Keratinocyte (primary cell): ENCODE results near the gene TOX2. TPM values are rescaled to one million over a fixed set of nuclear protein-coding genes. Genes with fewer than 3 reads are reported as not detected.
A peak's percentile ranks its signal among the peaks of the same experiment; 100 is the strongest.

Experiments
- DNase-seq: peaks from one replicate; pipeline ENCODE4 v3.0.0-alpha.2; 2011; ENCODE audit warnings: low read depth, missing footprints, low spot score
- FAIRE-seq: peaks from 2 replicates; lab custom pipeline; 2011; peaks lifted over from hg19 to GRCh38; lab: Jason Lieb, UNC
- H2AFZ ChIP-seq: 2 replicates; pipeline ENCODE4 v1.6.0; 2012; ENCODE audit warnings: low read length, control low read depth, inconsistent platforms; ENCODE audit not compliant: control insufficient read depth
- H3K27ac ChIP-seq: 2 replicates; pipeline ENCODE4 v1.5.1; 2011; ENCODE audit warnings: low read length; ENCODE audit not compliant: control insufficient read depth, insufficient read depth
- H3K27me3 ChIP-seq: 3 replicates; pipeline ENCODE4 v1.6.0; 2011; ENCODE audit warnings: low read length; ENCODE audit not compliant: control insufficient read depth, insufficient read depth; ENCODE audit errors: extremely low read depth
- H3K36me3 ChIP-seq, 2 experiments: 2 replicates in 1 of 2; 3 replicates in 1 of 2; pipeline ENCODE4 v1.5.1; 2011; ENCODE audit warnings: low read length in 2 of 2, mild to moderate bottlenecking in 1 of 2; ENCODE audit not compliant: control insufficient read depth in 2 of 2, insufficient read depth in 2 of 2; ENCODE audit errors: extremely low read depth in 1 of 2
- H3K4me1 ChIP-seq: 3 replicates; pipeline ENCODE4 v1.5.1; 2011; ENCODE audit warnings: low read length; ENCODE audit not compliant: control insufficient read depth, insufficient read depth; ENCODE audit errors: extremely low read depth
- H3K4me2 ChIP-seq: 3 replicates; pipeline ENCODE4 v1.6.0; 2011; ENCODE audit warnings: low read depth, low read length; ENCODE audit not compliant: control insufficient read depth, insufficient read depth; ENCODE audit errors: extremely low read depth
- H3K4me3 ChIP-seq, 3 experiments: fragments of 200-600 bp in 1 of 3; sonication (generic) in 1 of 3; 2 replicates in 2 of 3; 3 replicates in 1 of 3; pipeline ENCODE4 v1.5.1; 2011 to 2016; ENCODE audit warnings: low read length in 3 of 3, mild to moderate bottlenecking in 3 of 3, control low read depth in 2 of 3, inconsistent platforms in 1 of 3, low read depth in 1 of 3, mixed read lengths in 1 of 3, mixed run types in 1 of 3, moderate library complexity in 1 of 3; ENCODE audit not compliant: control insufficient read depth in 2 of 3, insufficient read depth in 2 of 3; ENCODE audit errors: extremely low read depth in 1 of 3
- H3K79me2 ChIP-seq: 2 replicates; pipeline ENCODE4 v1.6.0; 2012; ENCODE audit warnings: low read length; ENCODE audit not compliant: control insufficient read depth, insufficient read depth
- H3K9ac ChIP-seq: 3 replicates; pipeline ENCODE4 v1.6.0; 2011; ENCODE audit warnings: low read length; ENCODE audit not compliant: control insufficient read depth, insufficient read depth; ENCODE audit errors: extremely low read depth
- H3K9me1 ChIP-seq: 3 replicates; pipeline ENCODE4 v1.6.0; 2011; ENCODE audit warnings: low read length; ENCODE audit not compliant: control insufficient read depth, insufficient read depth; ENCODE audit errors: extremely low read depth
- H3K9me3 ChIP-seq: 2 replicates; pipeline ENCODE4 v1.5.1; 2012; ENCODE audit warnings: low read depth, low read length; ENCODE audit not compliant: control insufficient read depth
- H4K20me1 ChIP-seq: 3 replicates; pipeline ENCODE4 v1.6.0; 2011; ENCODE audit warnings: low read length; ENCODE audit not compliant: control insufficient read depth, insufficient read depth; ENCODE audit errors: extremely low read depth
- CTCF ChIP-seq, 3 experiments: IDR thresholded peaks in 1 of 3; conservative IDR thresholded peaks in 1 of 3; optimal IDR thresholded peaks in 1 of 3; 2 replicates in 2 of 3; 3 replicates in 1 of 3; pipeline versions ENCODE3 to v1.5.1; 2011; ENCODE audit warnings: low read length in 3 of 3, mild to moderate bottlenecking in 3 of 3, moderate library complexity in 2 of 3, control low read depth in 1 of 3, inconsistent platforms in 1 of 3; ENCODE audit not compliant: insufficient read depth in 2 of 3; ENCODE audit errors: extremely low read depth in 1 of 3
- EZH2 ChIP-seq: IDR thresholded peaks from one replicate; pipeline ENCODE4 v1.6.1; 2012; ENCODE audit warnings: inconsistent platforms, mild to moderate bottlenecking, low read length, moderate library complexity
- dilution Hi-C: fragments of 300-500 bp; cut with MboI; formaldehyde crosslinking; loops from one replicate; pipeline ENCODE4 v1.7.0; 2020; ENCODE audit warnings: low sequenced_read_pairs; ENCODE audit not compliant: extremely low pct_ligation_motif_present
- polyA plus RNA-seq, 5 experiments: library from polyadenylated mRNA; depleted of rRNA in 3 of 5; stranded (reverse) in 3 of 5; stranded (forward) in 1 of 5; unstranded in 1 of 5; fragments of >200 nt; gene quantifications; 1 replicate in 1 of 5; 2 replicates in 3 of 5; 3 replicates in 1 of 5; pipeline versions ENCODE4 v1.2.1 to v1.2.3, GENCODE V29; 2011 to 2012; ENCODE audit warnings: missing spikeins in 2 of 5, low read depth in 1 of 5, low replicate concordance in 1 of 5

Gene TOX2
- polyA plus RNA-seq, 1 donor (not counting 4 experiments of a cell fraction or from before 2014, with no cell fraction given): 0.20 TPM

- Histone ChIP-seq H3K4me2 (no peak overlapping the region), H3K9ac (no peak overlapping the region), H3K79me2 (no peaks in the 10 kb centered on the region), H2AFZ (no peak overlapping the region), H3K4me1 (peaks cover 6% of the 10 kb centered on the region), H3K27ac (no peak overlapping the region), H3K36me3 (no peaks in the 10 kb centered on the region), H3K4me3 (no peak overlapping the region), H4K20me1 (no peaks in the 10 kb centered on the region), H3K9me1 (no peaks in the 10 kb centered on the region), H3K9me3 (peaks cover 1% of the 10 kb centered on the region), H3K27me3 (peaks cover 17% of the 10 kb centered on the region)
- TF ChIP-seq CTCF (optimal IDR thresholded peaks at IDR 0.05 in 1 of 3, IDR thresholded peaks at IDR 0.05 in 1 of 3, conservative IDR thresholded peaks at IDR 0.05 in 1 of 3; ENCODE audit: extremely low read depth in 1 of 3, insufficient read depth in 2 of 3, low read length in 3 of 3): no peak
- TF ChIP-seq EZH2: no peak
- DNase-seq (no peak), FAIRE-seq (no peak)
- dilution Hi-C loops: no loop called here
These were observed 4.1 kb upstream of the TOX2 start for GRCh38 chr20:43910564-43910963.

GRCh38 chr20:43911066-43911465 is 3.6 kb upstream of the TOX2 start:
- peaks cover 1% of the 10 kb centered on the region for H3K9me3 ChIP-seq
- peak; percentile 34 for FAIRE-seq

More at GRCh38 chr20:43911066-43911465, 3.6 kb upstream of the TOX2 start:
- dilution Hi-C loops: no loop called here
- H3K79me2 ChIP-seq: no peaks in the 10 kb centered on the region
- H3K9me1 ChIP-seq: no peaks in the 10 kb centered on the region
- no peak overlapping the region for H3K4me3 ChIP-seq
- H3K4me2 ChIP-seq: no peak overlapping the region
- H4K20me1 ChIP-seq: no peaks in the 10 kb centered on the region
- H3K9ac ChIP-seq: no peak overlapping the region
- peaks cover 8% of the 10 kb centered on the region for H3K4me1 ChIP-seq
- H3K27me3 ChIP-seq: peaks cover 22% of the 10 kb centered on the region
- H2AFZ ChIP-seq: no peak overlapping the region
- DNase-seq: peak; percentile 21
- H3K36me3 ChIP-seq: no peaks in the 10 kb centered on the region
- no peak overlapping the region for H3K27ac ChIP-seq
- TF ChIP-seq CTCF (optimal IDR thresholded peaks at IDR 0.05 in 1 of 3, IDR thresholded peaks at IDR 0.05 in 1 of 3, conservative IDR thresholded peaks at IDR 0.05 in 1 of 3; ENCODE audit: extremely low read depth in 1 of 3, insufficient read depth in 2 of 3, low read length in 3 of 3) (peak; percentile 25 to 74 (median 48)), EZH2 (no peak)
